GM23338 (cell line): ENCODE results near the gene TENT4A.

ENCODE experiments used
- CTCF ChIP-seq, 2 experiments: fragments of 200-600 bp in 1 of 2; sonication (generic) in 1 of 2; conservative IDR thresholded peaks; 2 replicates each; pipeline versions ENCODE4 v1.5.1 to v1.6.1; 2016 to 2017; ENCODE audit warnings: antibody characterized with exemption in 2 of 2, low read depth in 2 of 2, mild to moderate bottlenecking in 2 of 2, moderate library complexity in 1 of 2
- EZH2 ChIP-seq: fragments of 200-600 bp; sonication (generic); IDR thresholded peaks from one replicate; pipeline ENCODE4 v1.8.0; 2017; ENCODE audit warnings: antibody characterized with exemption, mild to moderate bottlenecking, low read depth; ENCODE audit not compliant: unreplicated experiment
- EZH2phosphoT487 ChIP-seq: fragments of 200-600 bp; sonication (generic); IDR thresholded peaks from one replicate; pipeline ENCODE4 v1.8.1; 2018; ENCODE audit warnings: antibody characterized with exemption; ENCODE audit not compliant: unreplicated experiment
- JUNB ChIP-seq: IDR thresholded peaks from one replicate; pipeline ENCODE4 v1.6.1; 2016; ENCODE audit warnings: antibody characterized with exemption; ENCODE audit not compliant: unreplicated experiment
- NANOG ChIP-seq: IDR thresholded peaks from 2 replicates; pipeline ENCODE4 v1.6.1; 2016; ENCODE audit warnings: antibody characterized with exemption, borderline replicate concordance
- POLR2AphosphoS5 ChIP-seq: IDR thresholded peaks from 2 replicates; pipeline ENCODE4 v1.6.1; 2016; ENCODE audit warnings: antibody characterized with exemption, low read depth
- REST ChIP-seq: IDR thresholded peaks from one replicate; pipeline ENCODE4 v1.6.1; 2018; ENCODE audit warnings: antibody characterized with exemption; ENCODE audit not compliant: unreplicated experiment
- ZNF331 ChIP-seq: fragments of 250-450 bp; sonication (Bioruptor Pico); IDR thresholded peaks from 2 replicates; pipeline ENCODE4 v1.5.0; 2020; ENCODE audit warnings: low read depth, mild to moderate bottlenecking, moderate library complexity
- TF ChIP-seq, protein P1 (sequence below): IDR thresholded peaks from 2 replicates; pipeline ENCODE4 v1.6.1; 2016; ENCODE audit warnings: antibody characterized with exemption
- TF ChIP-seq, protein P2 (sequence below): fragments of 250-450 bp; sonication (Bioruptor Pico); IDR thresholded peaks from 2 replicates; pipeline ENCODE4 v1.5.0; 2020; ENCODE audit warnings: mild to moderate bottlenecking, moderate library complexity

DNA sequence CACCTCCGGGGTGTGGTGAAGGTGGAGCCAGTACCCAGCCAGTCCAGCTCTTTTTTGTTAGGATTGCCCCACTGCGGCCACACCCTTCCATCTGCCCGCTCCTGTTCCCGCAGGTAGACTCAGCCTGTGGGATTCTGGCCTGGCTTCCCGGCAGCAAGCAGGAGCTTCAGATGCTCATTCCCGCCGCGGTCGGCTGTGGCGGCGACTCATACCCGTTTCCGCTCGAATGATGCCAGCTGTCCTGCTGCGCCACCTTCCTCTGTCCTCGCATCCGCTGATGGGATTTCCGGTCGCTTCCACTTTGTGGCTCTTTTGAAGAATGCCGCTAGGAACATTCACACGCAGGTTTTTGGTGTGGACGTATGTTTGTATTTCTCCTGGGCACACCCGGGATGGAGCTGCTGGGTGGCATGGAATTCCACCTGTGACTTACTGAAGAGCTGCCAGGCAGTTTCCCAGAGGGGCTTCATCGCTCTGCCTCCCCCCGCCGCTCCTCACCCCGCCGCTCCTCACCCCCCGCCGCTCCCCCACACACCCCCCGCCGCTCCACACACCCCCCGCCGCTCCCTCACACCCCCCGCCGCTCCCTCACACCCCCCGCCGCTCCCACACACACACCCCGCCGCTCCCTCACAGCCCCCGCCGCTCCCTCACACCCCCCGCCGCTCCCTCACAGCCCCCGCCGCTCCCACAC, 60.3 kb downstream of the TENT4A start:
- TF ChIP-seq CTCF (conservative IDR thresholded peaks at IDR 0.05; ENCODE audit: low read depth in 2 of 2) (no peak), EZH2 (no peak), ZNF331 (no peak), EZH2phosphoT487 (no peak), POLR2AphosphoS5 (no peak), JUNB (no peak), REST (no peak), NANOG (no peak)
- TF ChIP-seq, protein P1, sequence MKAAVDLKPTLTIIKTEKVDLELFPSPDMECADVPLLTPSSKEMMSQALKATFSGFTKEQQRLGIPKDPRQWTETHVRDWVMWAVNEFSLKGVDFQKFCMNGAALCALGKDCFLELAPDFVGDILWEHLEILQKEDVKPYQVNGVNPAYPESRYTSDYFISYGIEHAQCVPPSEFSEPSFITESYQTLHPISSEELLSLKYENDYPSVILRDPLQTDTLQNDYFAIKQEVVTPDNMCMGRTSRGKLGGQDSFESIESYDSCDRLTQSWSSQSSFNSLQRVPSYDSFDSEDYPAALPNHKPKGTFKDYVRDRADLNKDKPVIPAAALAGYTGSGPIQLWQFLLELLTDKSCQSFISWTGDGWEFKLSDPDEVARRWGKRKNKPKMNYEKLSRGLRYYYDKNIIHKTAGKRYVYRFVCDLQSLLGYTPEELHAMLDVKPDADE = no peak
- TF ChIP-seq, protein P2, sequence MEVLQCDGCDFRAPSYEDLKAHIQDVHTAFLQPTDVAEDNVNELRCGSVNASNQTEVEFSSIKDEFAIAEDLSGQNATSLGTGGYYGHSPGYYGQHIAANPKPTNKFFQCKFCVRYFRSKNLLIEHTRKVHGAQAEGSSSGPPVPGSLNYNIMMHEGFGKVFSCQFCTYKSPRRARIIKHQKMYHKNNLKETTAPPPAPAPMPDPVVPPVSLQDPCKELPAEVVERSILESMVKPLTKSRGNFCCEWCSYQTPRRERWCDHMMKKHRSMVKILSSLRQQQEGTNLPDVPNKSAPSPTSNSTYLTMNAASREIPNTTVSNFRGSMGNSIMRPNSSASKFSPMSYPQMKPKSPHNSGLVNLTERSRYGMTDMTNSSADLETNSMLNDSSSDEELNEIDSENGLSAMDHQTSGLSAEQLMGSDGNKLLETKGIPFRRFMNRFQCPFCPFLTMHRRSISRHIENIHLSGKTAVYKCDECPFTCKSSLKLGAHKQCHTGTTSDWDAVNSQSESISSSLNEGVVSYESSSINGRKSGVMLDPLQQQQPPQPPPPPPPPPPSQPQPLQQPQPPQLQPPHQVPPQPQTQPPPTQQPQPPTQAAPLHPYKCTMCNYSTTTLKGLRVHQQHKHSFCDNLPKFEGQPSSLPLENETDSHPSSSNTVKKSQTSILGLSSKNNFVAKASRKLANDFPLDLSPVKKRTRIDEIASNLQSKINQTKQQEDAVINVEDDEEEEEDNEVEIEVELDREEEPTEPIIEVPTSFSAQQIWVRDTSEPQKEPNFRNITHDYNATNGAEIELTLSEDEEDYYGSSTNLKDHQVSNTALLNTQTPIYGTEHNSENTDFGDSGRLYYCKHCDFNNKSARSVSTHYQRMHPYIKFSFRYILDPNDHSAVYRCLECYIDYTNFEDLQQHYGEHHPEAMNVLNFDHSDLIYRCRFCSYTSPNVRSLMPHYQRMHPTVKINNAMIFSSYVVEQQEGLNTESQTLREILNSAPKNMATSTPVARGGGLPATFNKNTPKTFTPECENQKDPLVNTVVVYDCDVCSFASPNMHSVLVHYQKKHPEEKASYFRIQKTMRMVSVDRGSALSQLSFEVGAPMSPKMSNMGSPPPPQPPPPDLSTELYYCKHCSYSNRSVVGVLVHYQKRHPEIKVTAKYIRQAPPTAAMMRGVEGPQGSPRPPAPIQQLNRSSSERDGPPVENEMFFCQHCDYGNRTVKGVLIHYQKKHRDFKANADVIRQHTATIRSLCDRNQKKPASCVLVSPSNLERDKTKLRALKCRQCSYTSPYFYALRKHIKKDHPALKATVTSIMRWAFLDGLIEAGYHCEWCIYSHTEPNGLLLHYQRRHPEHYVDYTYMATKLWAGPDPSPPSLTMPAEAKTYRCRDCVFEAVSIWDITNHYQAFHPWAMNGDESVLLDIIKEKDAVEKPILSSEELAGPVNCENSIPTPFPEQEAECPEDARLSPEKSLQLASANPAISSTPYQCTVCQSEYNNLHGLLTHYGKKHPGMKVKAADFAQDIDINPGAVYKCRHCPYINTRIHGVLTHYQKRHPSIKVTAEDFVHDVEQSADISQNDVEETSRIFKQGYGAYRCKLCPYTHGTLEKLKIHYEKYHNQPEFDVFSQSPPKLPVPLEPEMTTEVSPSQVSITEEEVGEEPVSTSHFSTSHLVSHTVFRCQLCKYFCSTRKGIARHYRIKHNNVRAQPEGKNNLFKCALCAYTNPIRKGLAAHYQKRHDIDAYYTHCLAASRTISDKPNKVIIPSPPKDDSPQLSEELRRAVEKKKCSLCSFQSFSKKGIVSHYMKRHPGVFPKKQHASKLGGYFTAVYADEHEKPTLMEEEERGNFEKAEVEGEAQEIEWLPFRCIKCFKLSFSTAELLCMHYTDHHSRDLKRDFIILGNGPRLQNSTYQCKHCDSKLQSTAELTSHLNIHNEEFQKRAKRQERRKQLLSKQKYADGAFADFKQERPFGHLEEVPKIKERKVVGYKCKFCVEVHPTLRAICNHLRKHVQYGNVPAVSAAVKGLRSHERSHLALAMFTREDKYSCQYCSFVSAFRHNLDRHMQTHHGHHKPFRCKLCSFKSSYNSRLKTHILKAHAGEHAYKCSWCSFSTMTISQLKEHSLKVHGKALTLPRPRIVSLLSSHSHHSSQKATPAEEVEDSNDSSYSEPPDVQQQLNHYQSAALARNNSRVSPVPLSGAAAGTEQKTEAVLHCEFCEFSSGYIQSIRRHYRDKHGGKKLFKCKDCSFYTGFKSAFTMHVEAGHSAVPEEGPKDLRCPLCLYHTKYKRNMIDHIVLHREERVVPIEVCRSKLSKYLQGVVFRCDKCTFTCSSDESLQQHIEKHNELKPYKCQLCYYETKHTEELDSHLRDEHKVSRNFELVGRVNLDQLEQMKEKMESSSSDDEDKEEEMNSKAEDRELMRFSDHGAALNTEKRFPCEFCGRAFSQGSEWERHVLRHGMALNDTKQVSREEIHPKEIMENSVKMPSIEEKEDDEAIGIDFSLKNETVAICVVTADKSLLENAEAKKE = no peak
